Omental fat pad (tissue), 4 donors: Measurements from ENCODE around the gene PERM1. TPM values are rescaled to one million over a fixed set of nuclear protein-coding genes. Genes with fewer than 3 reads are reported as not detected.

ENCODE experiments used
- ATAC-seq: fragments of 150-250 bp; one replicate; pipeline ENCODE4 v1.9.1; 2016; ENCODE audit warnings: mild to moderate bottlenecking, moderate library complexity; ENCODE audit not compliant: low FRiP score
- DNase-seq: peaks from one replicate; pipeline ENCODE4 v3.0.0-alpha.2; 2019; ENCODE audit warnings: low spot score
- CTCF ChIP-seq, 3 donors: fragments of 450-650 bp; IDR thresholded peaks; one replicate each; pipeline ENCODE4 v1.5.1; 2016 to 2017; ENCODE audit warnings: antibody characterized with exemption in 3 of 3, mild to moderate bottlenecking in 3 of 3, moderate library complexity in 2 of 3
- total RNA-seq, 4 donors: library from RNA; depleted of rRNA; stranded (reverse); fragments of >200 nt; gene quantifications; one replicate each; pipeline ENCODE4 v1.1.0, GENCODE V29; 2016

Gene PERM1
- total RNA-seq, 4 donors from 2014 or later: 0.36 to 1.4 TPM; not detected in 2

- DNase-seq (no peak), ATAC-seq (peak; percentile 38)
- no peak for TF ChIP-seq CTCF (IDR thresholded peaks at IDR 0.05)
These were observed 15.7 kb downstream of the PERM1 start, which contains the start of gene PLEKHN1 for GRCh38 chr1:966135-966703. TSS of gene PLEKHN1 (plus strand) at chr1:966482. CDS start at chr1:966532, 50 bp downstream.

GRCh38 chr1:965526-966134 lies 16.3 kb downstream of the PERM1 start:
- no peak for DNase-seq
- no peak for TF ChIP-seq CTCF (IDR thresholded peaks at IDR 0.05)
- no peak for ATAC-seq

GRCh38 chr1:964691-965525 lies 17.0 kb downstream of the PERM1 start:
- ATAC-seq (no peak), DNase-seq (no peak)
- TF ChIP-seq CTCF (IDR thresholded peaks at IDR 0.05): no peak

GRCh38 chr1:963746-964525 lies 18.0 kb downstream of the PERM1 start:
- TF ChIP-seq CTCF (IDR thresholded peaks at IDR 0.05): no peak
- no peak for DNase-seq
- ATAC-seq: no peak

- DNase-seq: no peak
- no peak for TF ChIP-seq CTCF (IDR thresholded peaks at IDR 0.05)
- ATAC-seq: no peak
These were observed 18.6 kb downstream of the PERM1 start for GRCh38 chr1:963301-963651.

GRCh38 chr1:962381-963300 lies 19.3 kb downstream of the PERM1 start:
- no peak for TF ChIP-seq CTCF (IDR thresholded peaks at IDR 0.05)
- DNase-seq (no peak), ATAC-seq (no peak)
